Neural progenitor cell (in vitro differentiated cells): ENCODE measurements around the gene TOMM40L.

Source experiments
- CTCF ChIP-seq: fragments of 200-600 bp; sonication (generic); IDR thresholded peaks from 2 replicates; pipeline ENCODE4 v1.5.1; 2017; ENCODE audit warnings: antibody characterized with exemption, mild to moderate bottlenecking
- EZH2 ChIP-seq: fragments of 200-600 bp; sonication (generic); IDR thresholded peaks from 2 replicates; pipeline ENCODE4 v1.6.1; 2017; ENCODE audit warnings: antibody characterized with exemption, mild to moderate bottlenecking, moderate library complexity
- EZH2phosphoT487 ChIP-seq: fragments of 200-600 bp; sonication (generic); IDR thresholded peaks from 2 replicates; pipeline ENCODE4 v1.6.1; 2017; ENCODE audit warnings: antibody characterized with exemption

- TF ChIP-seq CTCF = no peak
- TF ChIP-seq EZH2 = no peak
- TF ChIP-seq EZH2phosphoT487 = no peak
These were observed 8.7 kb upstream of the TOMM40L start for GRCh38 chr1:161216945-161217712.
